DND-41 (cell line): Measurements from ENCODE around the gene ELF4.

Source experiments
- ATAC-seq: fragments of 200-7000 bp; cut with Tn5 transposase; 3 replicates; pipeline ENCODE4 v1.9.1; 2021; ENCODE audit warnings: low read depth; ENCODE audit not compliant: insufficient read depth
- DNase-seq: peaks from one replicate; pipeline ENCODE4 v3.0.0-alpha.2; 2020
- H2AFZ ChIP-seq: 2 replicates; pipeline ENCODE4 v1.6.0; 2012; ENCODE audit warnings: low read depth, low read length
- H3K27ac ChIP-seq: 2 replicates; pipeline ENCODE4 v1.5.1; 2012; ENCODE audit warnings: low read length, inconsistent platforms
- H3K27me3 ChIP-seq: fragments of 200-600 bp; sonication (generic); 2 replicates; pipeline ENCODE4 v1.6.0; 2012; ENCODE audit warnings: low read length, mild to moderate bottlenecking, inconsistent platforms; ENCODE audit not compliant: insufficient read depth, poor library complexity
- H3K36me3 ChIP-seq: 2 replicates; pipeline ENCODE4 v1.5.1; 2012; ENCODE audit warnings: low read length, inconsistent platforms; ENCODE audit not compliant: insufficient read depth
- H3K4me1 ChIP-seq: 2 replicates; pipeline ENCODE4 v1.5.1; 2012; ENCODE audit warnings: mild to moderate bottlenecking, low read length; ENCODE audit not compliant: insufficient read depth
- H3K4me2 ChIP-seq: 2 replicates; pipeline ENCODE4 v1.6.0; 2012; ENCODE audit warnings: mild to moderate bottlenecking, moderate library complexity, low read length, inconsistent platforms; ENCODE audit not compliant: insufficient read depth
- H3K4me3 ChIP-seq, 2 experiments: fragments of 200-600 bp in 1 of 2; shearing (Covaris generic) in 1 of 2; 2 replicates each; pipeline ENCODE4 v1.5.1; 2012 to 2016; ENCODE audit warnings: inconsistent platforms in 2 of 2, low read length in 2 of 2, mild to moderate bottlenecking in 2 of 2, low read depth in 1 of 2, moderate library complexity in 1 of 2
- H3K79me2 ChIP-seq: 2 replicates; pipeline ENCODE4 v1.6.0; 2012; ENCODE audit warnings: low read length, inconsistent platforms; ENCODE audit not compliant: insufficient read depth
- H3K9ac ChIP-seq: 2 replicates; pipeline ENCODE4 v1.6.0; 2012; ENCODE audit warnings: low read depth, mild to moderate bottlenecking, inconsistent platforms, low read length, moderate library complexity
- H3K9me3 ChIP-seq: 2 replicates; pipeline ENCODE4 v1.5.1; 2012; ENCODE audit warnings: low read length, moderate library complexity, mild to moderate bottlenecking, inconsistent platforms; ENCODE audit not compliant: insufficient read depth, severe bottlenecking
- H4K20me1 ChIP-seq: 2 replicates; pipeline ENCODE4 v1.6.0; 2012; ENCODE audit warnings: low read length; ENCODE audit not compliant: insufficient read depth
- CTCF ChIP-seq: IDR thresholded peaks from 2 replicates; pipeline ENCODE4 v1.5.1; 2012; ENCODE audit warnings: borderline replicate concordance, low read length, moderate library complexity, mild to moderate bottlenecking; ENCODE audit not compliant: poor library complexity, severe bottlenecking; ENCODE audit errors: extremely low read depth
- EZH2 ChIP-seq: IDR thresholded peaks from 3 replicates; pipeline ENCODE4 v1.6.1; 2012; ENCODE audit warnings: borderline replicate concordance, low read depth, mild to moderate bottlenecking, moderate library complexity, low read length, inconsistent platforms; ENCODE audit not compliant: severe bottlenecking

The ELF4 gene

GRCh38 chrX:130086447-130087206 is 23.7 kb downstream of the ELF4 start:
- Histone ChIP-seq H3K4me3 (peak overlapping the region in 1 of 2 experiments; percentile 44; a peak in 2 of 4 replicates), H4K20me1 (peaks cover 6% of the 10 kb centered on the region; the same call in 1 of the 2 replicates), H3K9me3 (no peaks in the 10 kb centered on the region), H3K36me3 (no peaks in the 10 kb centered on the region; the same call in 1 of the 2 replicates), H3K79me2 (peaks cover 17% of the 10 kb centered on the region), H3K4me2 (peak overlapping the region; percentile 65), H3K27ac (peak overlapping the region; percentile 86), H3K27me3 (no peaks in the 10 kb centered on the region), H3K9ac (peak overlapping the region; percentile 37), H2AFZ (no peak overlapping the region), H3K4me1 (peaks cover 50% of the 10 kb centered on the region)
- ATAC-seq (peak; percentile 82), DNase-seq (peak; percentile 89)
- no peak for TF ChIP-seq EZH2
- peak; percentile 26 for TF ChIP-seq CTCF

GRCh38 chrX:130085551-130086446 is 24.5 kb downstream of the ELF4 start:
- Histone ChIP-seq H4K20me1 (peaks cover 6% of the 10 kb centered on the region; the same call in 1 of the 2 replicates), H3K4me3 (peak overlapping the region in 1 of 2 experiments; percentile 44; a peak in 1 of 4 replicates), H3K27ac (peak overlapping the region; percentile 82), H3K79me2 (peaks cover 14% of the 10 kb centered on the region), H3K9me3 (no peaks in the 10 kb centered on the region), H3K36me3 (no peaks in the 10 kb centered on the region; the same call in 1 of the 2 replicates), H2AFZ (no peak overlapping the region), H3K9ac (peak overlapping the region; percentile 37), H3K27me3 (no peaks in the 10 kb centered on the region), H3K4me2 (peak overlapping the region; percentile 65), H3K4me1 (peaks cover 54% of the 10 kb centered on the region)
- DNase-seq (peak; percentile 17), ATAC-seq (no peak)
- no peak for TF ChIP-seq EZH2
- no peak for TF ChIP-seq CTCF

- no peak overlapping the region for H3K4me2 ChIP-seq
- peak overlapping the region; percentile 26; the same call in 1 of the 2 replicates for H3K27ac ChIP-seq
- H3K9me3 ChIP-seq, result no peaks in the 10 kb centered on the region
- no peak overlapping the region for H3K4me3 ChIP-seq
- DNase-seq, result no peak
- H3K4me1 ChIP-seq, result peaks cover 55% of the 10 kb centered on the region
- no peak overlapping the region for H2AFZ ChIP-seq
- ATAC-seq, result no peak
- no peak for TF ChIP-seq CTCF
- TF ChIP-seq EZH2, result no peak
- no peaks in the 10 kb centered on the region for H3K27me3 ChIP-seq
- no peaks in the 10 kb centered on the region; the same call in 1 of the 2 replicates for H3K36me3 ChIP-seq
- peaks cover 16% of the 10 kb centered on the region for H3K79me2 ChIP-seq
- H3K9ac ChIP-seq, result no peak overlapping the region
- peaks cover 6% of the 10 kb centered on the region; the same call in 1 of the 2 replicates for H4K20me1 ChIP-seq
Observed at GRCh38 chrX:130084631-130085237, 25.6 kb downstream of the ELF4 start.
